ENCODE data around the gene ASIC2. TPM values are rescaled to one million over a fixed set of nuclear protein-coding genes. Genes with fewer than 3 reads are reported as not detected.

Gene ASIC2
- total RNA-seq, 1 experiment from 2014 or later, result 0.74 TPM

- Histone ChIP-seq H4K8ac (replicated peaks; ENCODE audit: insufficient read length, low read depth, low read length) (no peak overlapping the region), H4K91ac (ENCODE audit: insufficient read length, low read depth, low read length) (no peak overlapping the region), H4K5ac (ENCODE audit: insufficient read length, low read depth, low read length) (no peak overlapping the region), H2AK5ac (ENCODE audit: insufficient read length, low read length) (no peak overlapping the region), H2BK120ac (ENCODE audit: low read depth, low read length, poor library complexity, severe bottlenecking) (no peak overlapping the region), H3K27me3 (ENCODE audit: insufficient read depth, low read length) (no peaks in the 10 kb centered on the region; the same call in 1 of the 2 replicates), H3K79me2 (ENCODE audit: insufficient read depth, low read length) (no peaks in the 10 kb centered on the region), H3K18ac (ENCODE audit: insufficient read length, low read depth, low read length) (no peak overlapping the region), H3K23me2 (ENCODE audit: insufficient read length, low read depth, low read length, poor library complexity, severe bottlenecking) (no peaks in the 10 kb centered on the region), H3K79me1 (ENCODE audit: insufficient read depth, low read depth, low read length, poor library complexity, severe bottlenecking) (no peaks in the 10 kb centered on the region), H3K9me3 (ENCODE audit: control insufficient read depth, low read depth, low read length) (no peaks in the 10 kb centered on the region), H2BK5ac (ENCODE audit: insufficient read length, low read length) (no peak overlapping the region), H2BK20ac (ENCODE audit: low read depth, low read length, poor library complexity, severe bottlenecking) (no peak overlapping the region), H3K23ac (ENCODE audit: insufficient read length, low read depth, low read length) (no peak overlapping the region), H3K9ac (ENCODE audit: extremely low read depth, insufficient read length, low read length) (no peak overlapping the region), H3K4ac (ENCODE audit: low read depth, low read length) (no peak overlapping the region), H3T11ph (ENCODE audit: low read length) (no peak overlapping the region), H3K14ac (ENCODE audit: insufficient read depth, low read length) (no peak overlapping the region; the same call in 1 of the 2 replicates), H2BK15ac (ENCODE audit: low read depth, low read length) (no peak overlapping the region), H2AFZ (ENCODE audit: low read length) (no peak overlapping the region), H2BK12ac (ENCODE audit: insufficient read length, low read depth, low read length) (no peak overlapping the region), H3K27ac (ENCODE audit: insufficient read length, low read depth, low read length) (no peak overlapping the region), H3K4me2 (ENCODE audit: insufficient read depth, insufficient read length, low read length) (no peak overlapping the region), H4K20me1 (ENCODE audit: control insufficient read depth, insufficient read depth, insufficient read length) (no peaks in the 10 kb centered on the region), H3K4me1 (ENCODE audit: insufficient read depth, low read length) (no peaks in the 10 kb centered on the region), H3K56ac (ENCODE audit: insufficient read length, low read depth, low read length) (no peak overlapping the region)
- DNase-seq, result no peak
- Mint-ChIP-seq H3K27ac (no peak overlapping the region), H3K27me3 (ENCODE audit: low read depth) (peaks cover 21% of the 10 kb centered on the region), H3K36me3 (ENCODE audit: insufficient read depth in 1 of 3, low read depth in 3 of 3) (no peaks in the 10 kb centered on the region), H3K4me1 (peaks cover 0 to 2% of the 10 kb centered on the region in 2 experiments; a peak in 1 of 4 replicates), H3K9me3 (no peaks in the 10 kb centered on the region), H3K4me3 (no peak overlapping the region)
- TF ChIP-seq, protein P1, sequence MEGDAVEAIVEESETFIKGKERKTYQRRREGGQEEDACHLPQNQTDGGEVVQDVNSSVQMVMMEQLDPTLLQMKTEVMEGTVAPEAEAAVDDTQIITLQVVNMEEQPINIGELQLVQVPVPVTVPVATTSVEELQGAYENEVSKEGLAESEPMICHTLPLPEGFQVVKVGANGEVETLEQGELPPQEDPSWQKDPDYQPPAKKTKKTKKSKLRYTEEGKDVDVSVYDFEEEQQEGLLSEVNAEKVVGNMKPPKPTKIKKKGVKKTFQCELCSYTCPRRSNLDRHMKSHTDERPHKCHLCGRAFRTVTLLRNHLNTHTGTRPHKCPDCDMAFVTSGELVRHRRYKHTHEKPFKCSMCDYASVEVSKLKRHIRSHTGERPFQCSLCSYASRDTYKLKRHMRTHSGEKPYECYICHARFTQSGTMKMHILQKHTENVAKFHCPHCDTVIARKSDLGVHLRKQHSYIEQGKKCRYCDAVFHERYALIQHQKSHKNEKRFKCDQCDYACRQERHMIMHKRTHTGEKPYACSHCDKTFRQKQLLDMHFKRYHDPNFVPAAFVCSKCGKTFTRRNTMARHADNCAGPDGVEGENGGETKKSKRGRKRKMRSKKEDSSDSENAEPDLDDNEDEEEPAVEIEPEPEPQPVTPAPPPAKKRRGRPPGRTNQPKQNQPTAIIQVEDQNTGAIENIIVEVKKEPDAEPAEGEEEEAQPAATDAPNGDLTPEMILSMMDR (conservative IDR thresholded peaks at IDR 0.05), result no peak
- WGBS (ENCODE audit: extremely low coverage, insufficient read length, low lambda C conversion rate), result no CpG with 5 or more reads among the region's 1 CpG
These were observed 67.6 kb downstream of the ASIC2 start for GRCh38 chr17:33225509-33225908.

Data from H9 (cell line).